Measurements from ENCODE around the gene WDR46.
"Not testable (repeated sequence)": the region's sequence is repeated elsewhere in the genome, so short reads cannot be mapped to it uniquely, and the experiment has no call there.

WDR46 gene

DNA sequence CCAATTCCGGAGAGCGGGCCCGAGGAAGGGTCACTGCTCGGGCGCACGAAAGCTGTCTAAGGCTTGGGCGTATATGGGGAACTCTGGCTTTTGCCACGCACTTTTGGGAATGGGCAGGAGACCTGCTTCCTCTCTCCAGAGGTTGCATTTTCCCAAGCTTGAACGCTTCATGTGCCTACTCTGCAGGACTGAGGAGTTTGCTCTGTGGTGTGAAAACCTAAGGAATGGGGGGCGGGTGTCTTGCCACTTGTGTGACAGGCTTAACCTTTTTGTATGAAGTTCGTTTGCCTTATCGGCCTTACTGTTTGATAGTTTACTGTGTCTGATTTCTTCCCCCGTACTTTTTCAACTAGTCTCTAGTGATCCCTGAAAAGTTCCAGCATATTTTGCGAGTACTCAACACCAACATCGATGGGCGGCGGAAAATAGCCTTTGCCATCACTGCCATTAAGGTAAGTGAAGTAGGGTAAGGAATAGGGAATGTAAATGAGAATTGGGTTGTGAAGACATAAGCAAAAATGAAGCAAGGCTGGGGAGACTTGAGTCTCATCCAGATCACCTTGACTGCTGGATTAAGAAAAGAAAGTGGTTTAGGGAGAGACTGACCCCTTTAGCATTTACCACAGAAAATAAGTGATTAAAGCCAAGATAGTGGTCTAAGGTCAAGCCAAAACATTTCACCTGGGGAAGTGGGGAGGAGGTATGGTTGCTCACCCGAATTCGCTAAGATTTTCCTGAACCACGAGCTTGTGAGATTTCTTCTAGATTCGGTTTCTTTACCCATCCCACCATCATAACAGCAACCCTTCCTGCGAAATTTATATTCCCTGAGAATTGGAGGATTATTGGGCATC, 16.5 kb downstream of the WDR46 start:
- TF ChIP-seq, protein P1, sequence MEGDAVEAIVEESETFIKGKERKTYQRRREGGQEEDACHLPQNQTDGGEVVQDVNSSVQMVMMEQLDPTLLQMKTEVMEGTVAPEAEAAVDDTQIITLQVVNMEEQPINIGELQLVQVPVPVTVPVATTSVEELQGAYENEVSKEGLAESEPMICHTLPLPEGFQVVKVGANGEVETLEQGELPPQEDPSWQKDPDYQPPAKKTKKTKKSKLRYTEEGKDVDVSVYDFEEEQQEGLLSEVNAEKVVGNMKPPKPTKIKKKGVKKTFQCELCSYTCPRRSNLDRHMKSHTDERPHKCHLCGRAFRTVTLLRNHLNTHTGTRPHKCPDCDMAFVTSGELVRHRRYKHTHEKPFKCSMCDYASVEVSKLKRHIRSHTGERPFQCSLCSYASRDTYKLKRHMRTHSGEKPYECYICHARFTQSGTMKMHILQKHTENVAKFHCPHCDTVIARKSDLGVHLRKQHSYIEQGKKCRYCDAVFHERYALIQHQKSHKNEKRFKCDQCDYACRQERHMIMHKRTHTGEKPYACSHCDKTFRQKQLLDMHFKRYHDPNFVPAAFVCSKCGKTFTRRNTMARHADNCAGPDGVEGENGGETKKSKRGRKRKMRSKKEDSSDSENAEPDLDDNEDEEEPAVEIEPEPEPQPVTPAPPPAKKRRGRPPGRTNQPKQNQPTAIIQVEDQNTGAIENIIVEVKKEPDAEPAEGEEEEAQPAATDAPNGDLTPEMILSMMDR (IDR thresholded peaks at IDR 0.05; ENCODE audit: low read depth, low read length), result no peak
- no peak for DNase-seq (ENCODE audit: low read depth in 2 of 2)
- peak overlapping the region; percentile 84 to 95 for H3K4me3 ChIP-seq (replicated peaks in 1 of 2; ENCODE audit: low read depth in 2 of 2, low read length in 2 of 2)

DNA sequence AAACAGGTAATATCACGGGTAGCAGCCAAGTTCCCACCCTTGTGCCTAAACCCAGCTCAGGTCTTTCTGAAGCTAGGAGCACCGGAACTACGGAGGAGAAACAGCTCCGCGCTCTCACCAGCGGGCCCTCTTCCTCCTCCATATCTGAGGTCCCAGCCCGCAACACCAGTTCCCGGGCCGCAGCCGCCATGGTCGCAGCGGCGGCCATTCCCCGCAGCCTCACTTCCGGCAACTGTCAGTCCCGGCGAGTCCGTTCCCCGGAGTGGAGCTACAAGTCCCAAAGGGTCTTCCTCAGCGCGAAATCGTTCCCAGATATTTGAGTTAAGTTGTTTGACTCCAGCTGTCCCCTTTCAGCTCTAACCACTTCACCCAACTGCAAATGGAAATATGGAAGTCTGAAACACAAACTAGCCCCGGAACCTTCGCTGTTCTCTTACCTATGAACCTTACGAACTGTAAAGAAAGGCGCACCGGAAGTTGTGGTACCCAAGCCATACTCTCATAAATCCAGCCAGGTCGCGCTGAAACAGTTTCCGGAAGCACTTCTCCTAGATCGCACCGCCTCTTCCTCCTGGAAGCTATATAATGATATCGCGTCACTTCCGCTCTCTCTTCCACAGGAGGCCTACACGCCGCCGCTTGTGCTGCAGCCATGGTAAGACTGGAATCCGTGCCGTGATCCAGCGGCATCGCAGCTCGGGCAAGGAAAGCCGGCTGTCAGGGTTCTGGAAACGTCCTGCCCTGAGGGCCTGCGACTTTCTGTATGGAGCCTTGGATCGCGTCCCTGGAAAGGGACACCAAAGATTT, 17.4 kb downstream of the WDR46 start, which contains the start of the genes RPS18 and VPS52:
Gene RPS18, plus strand, starts transcription at position 608 of the 807 bp plus-strand sequence. Its CDS starts 45 bp downstream, at position 653.
Gene VPS52, minus strand, starts transcription at position 409 of the 807 bp plus-strand sequence. Its CDS starts 201 bp downstream, at position 208.
- peak; percentile 100 for DNase-seq (ENCODE audit: low read depth in 2 of 2)
- H3K4me3 ChIP-seq (replicated peaks in 1 of 2; ENCODE audit: low read depth in 2 of 2, low read length in 2 of 2), result peak within 1 kb of the TSS; percentile 84 to 95
- TF ChIP-seq, protein P1 (IDR thresholded peaks at IDR 0.05; ENCODE audit: low read depth, low read length), result no peak

DNA sequence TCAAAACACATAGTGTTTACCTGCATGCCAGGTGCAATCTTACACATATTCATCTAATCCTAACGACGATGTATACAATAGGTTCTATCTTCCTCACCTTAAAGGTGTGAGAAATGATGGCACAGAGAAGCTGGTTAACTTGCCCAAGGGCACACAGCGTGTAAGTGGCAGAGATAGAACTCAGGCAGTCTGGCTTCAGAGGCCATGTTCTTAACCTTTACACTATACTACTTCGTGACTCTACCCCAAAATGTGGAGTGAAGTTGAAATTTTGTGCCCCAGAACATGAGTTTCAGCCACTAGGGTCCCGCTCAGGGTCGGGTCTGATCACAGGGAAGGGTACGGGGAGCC, 17.9 kb downstream of the WDR46 start:
- no peak for DNase-seq (ENCODE audit: low read depth in 2 of 2)
- TF ChIP-seq, protein P1 (IDR thresholded peaks at IDR 0.05; ENCODE audit: low read depth, low read length), result no peak
- peak overlapping the region; percentile 84 to 95 for H3K4me3 ChIP-seq (replicated peaks in 1 of 2; ENCODE audit: low read depth in 2 of 2, low read length in 2 of 2)

DNA sequence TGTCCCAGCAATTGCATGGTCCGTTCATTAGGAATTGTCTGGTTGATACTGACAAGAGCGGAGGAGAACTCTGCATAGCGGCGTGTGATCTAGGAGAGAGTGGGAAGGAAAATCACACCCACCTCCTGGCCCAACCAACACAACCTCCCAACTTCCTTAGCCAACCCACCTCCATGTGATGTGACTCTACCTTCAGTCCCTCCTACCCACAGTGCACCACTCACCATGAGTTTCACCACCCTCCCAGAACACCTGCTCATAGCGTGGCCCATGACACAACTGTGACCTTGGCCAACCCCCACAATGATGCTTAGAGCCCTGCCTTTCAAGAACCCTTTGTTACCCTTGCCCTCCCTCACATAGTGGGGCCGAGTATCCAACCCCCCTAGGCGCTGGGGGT, 25.0 kb downstream of the WDR46 start:
- H3K4me3 ChIP-seq (replicated peaks in 1 of 2; ENCODE audit: low read depth in 2 of 2, low read length in 2 of 2), result no peak overlapping the region
- no peak for DNase-seq (ENCODE audit: low read depth in 2 of 2)
- TF ChIP-seq, protein P1 (IDR thresholded peaks at IDR 0.05; ENCODE audit: low read depth, low read length), result no peak

DNA sequence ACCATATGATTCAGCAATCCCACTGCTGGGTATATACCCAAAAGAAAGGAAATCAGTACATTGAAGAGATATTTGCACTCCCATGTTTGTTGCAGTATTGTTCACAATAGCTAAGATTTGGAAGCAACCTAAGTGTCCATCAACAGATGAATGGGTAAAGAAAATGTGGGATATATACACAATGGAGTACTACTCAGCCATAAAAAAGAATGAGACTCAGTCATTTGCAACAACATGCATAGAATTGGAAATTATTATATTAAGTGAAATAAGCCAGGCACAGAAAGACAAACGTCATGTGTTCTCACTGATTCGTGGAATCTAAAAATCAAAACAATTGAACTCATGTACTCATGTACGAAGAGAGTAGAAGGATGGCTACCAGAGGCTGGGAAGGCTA, 26.5 kb downstream of the WDR46 start:
- not testable (repeated sequence) for DNase-seq (ENCODE audit: low read depth in 2 of 2); H3K4me3 ChIP-seq (replicated peaks in 1 of 2; ENCODE audit: low read depth in 2 of 2, low read length in 2 of 2)

DNA sequence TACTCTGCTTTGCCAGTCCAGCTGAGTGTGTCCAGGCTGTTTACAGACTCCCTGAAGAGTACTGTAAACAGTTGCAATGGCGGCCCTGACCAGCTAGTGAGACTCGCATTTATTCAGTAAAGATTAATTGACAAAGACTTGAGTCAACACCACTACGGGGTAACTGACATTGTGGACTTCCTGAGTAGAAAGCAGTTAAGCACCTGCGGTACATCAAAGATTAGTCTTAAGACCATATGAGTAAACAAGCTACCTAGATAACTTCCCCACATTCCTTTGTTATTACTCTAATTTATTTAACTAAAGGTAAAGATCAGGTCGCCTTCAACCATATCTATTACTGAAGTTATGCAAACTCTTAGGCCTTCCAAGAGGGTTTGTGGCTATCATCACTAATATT, 30.0 kb downstream of the WDR46 start:
- no peak overlapping the region for H3K4me3 ChIP-seq (replicated peaks in 1 of 2; ENCODE audit: low read depth in 2 of 2, low read length in 2 of 2)
- no peak for DNase-seq (ENCODE audit: low read depth in 2 of 2)
- TF ChIP-seq, protein P1 (IDR thresholded peaks at IDR 0.05; ENCODE audit: low read depth, low read length), result no peak

DNA sequence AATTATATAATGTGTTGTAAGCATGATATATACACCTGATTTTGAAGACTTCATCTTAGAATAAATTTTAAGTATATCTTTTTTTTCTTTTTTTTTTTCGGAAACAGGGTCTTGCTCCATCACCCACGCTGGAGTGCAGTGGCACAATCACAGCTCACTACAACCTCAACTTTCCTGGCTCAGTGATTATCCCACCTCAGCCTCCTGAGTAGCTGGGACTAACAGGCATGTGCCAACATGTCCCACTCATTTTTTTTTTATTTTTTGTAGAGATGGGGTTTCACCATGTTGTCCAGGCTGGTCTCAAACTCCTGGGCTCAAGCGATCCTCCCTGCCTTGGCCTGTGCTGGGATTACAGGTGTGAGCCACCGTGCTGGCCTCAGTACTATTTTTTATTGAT, 34.4 kb downstream of the WDR46 start:
- no peak for DNase-seq (ENCODE audit: low read depth in 2 of 2)
- H3K4me3 ChIP-seq (replicated peaks in 1 of 2; ENCODE audit: low read depth in 2 of 2, low read length in 2 of 2), result no peak overlapping the region
- TF ChIP-seq, protein P1 (IDR thresholded peaks at IDR 0.05; ENCODE audit: low read depth, low read length), result no peak
